Right forelimb (tissue), 1 donor: ENCODE measurements around the gene DOCK10.
A peak's percentile ranks its signal among the peaks of the same experiment; 100 is the strongest.

Experiments
- DNase-seq: peaks from one replicate; pipeline ENCODE4 v3.0.0-alpha.2; 2018

The DOCK10 gene

GRCh38 chr2:225009768-225010167 lies 32.5 kb downstream of the DOCK10 start:
- DNase-seq, result no peak

DNA sequence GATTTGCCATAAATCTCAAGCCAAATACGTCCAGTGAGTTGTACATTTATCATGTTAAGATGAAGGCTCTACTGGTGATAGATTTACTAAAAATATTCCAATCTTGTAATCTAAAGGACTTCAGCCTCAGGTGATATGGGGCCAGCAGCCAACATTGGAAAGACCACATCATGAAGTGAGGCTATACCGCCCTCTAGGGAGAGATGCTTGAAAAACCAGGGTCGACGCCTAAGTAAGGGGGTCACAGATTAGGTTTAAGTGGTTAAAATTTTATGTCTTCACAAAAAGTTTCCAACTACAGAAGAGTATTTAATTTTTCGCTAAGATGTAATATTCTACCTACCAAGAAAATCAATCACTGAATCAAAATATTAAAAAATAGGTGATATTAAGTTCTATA lies 33.3 kb downstream of the DOCK10 start:
- no peak for DNase-seq

GRCh38 chr2:225008179-225008856 lies 34.0 kb downstream of the DOCK10 start:
- no peak for DNase-seq

DNA sequence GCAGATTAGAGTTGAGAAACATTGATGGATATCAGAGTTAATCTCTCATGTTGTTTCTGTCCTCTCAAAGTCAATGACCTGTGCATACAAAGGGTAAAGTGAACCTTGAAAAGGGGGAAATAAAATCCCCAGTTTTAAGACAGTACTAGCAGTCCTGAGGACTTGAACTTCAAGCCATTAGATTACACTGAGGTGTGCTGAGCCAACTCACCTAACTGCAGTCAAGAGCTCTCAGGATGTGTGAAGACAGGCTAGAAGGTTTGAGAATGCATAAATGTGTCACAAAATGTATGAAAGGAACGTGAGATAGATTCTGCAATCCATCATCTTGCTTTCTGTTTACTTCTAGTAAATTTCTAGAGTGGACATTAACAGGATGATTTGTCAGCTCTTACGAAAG lies 35.5 kb downstream of the DOCK10 start:
- DNase-seq, result no peak

- DNase-seq, result no peak
Observed at GRCh38 chr2:225004597-225004996, 37.7 kb downstream of the DOCK10 start.

DNA sequence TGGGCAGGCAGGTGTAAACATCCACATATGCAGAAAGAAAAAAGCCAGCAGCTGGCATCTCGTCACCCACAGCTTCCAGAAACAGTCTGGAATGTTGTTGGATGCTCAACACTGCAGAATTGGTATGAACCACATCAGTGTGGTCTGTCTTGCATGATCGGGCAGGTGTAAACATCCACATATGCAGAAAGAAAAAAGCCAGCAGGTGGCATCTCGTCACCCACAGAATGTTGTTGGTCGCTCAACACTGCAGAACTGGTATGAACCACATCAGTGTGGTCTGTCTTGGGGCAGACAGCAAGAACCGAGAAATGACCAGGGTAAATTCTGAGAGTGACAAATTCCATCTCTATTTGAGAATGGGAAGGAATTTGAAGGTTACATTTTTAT lies 39.6 kb downstream of the DOCK10 start:
- no peak for DNase-seq

DNA sequence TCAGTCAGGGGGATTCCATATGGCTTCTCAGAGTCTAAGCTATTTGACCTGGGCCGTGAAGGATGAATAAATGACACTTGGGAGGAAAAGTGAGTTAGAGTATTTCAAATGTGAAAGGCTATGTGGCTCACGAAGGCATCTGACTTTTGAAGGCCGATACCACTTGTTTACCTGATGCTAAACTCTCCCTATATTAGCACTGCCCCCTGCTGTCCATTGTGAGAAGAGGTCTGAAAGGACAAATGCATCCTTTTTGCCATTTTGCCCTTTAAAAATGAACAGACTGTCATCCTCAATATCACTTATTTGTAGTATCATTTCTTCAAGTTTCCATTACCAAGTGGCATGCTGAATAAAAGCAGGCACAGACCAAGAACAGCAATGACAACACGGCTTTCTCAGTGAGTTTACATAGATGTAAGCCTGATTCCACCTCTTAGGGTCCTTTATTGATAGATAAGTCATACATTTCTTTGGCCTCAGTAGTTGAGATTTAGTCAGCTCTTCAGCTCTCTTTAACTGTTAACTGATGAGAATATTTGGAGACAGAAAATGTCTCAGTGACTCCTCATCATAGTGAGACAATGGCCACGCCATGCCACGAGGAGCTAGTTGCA lies 40.1 kb downstream of the DOCK10 start:
- no peak for DNase-seq

DNA sequence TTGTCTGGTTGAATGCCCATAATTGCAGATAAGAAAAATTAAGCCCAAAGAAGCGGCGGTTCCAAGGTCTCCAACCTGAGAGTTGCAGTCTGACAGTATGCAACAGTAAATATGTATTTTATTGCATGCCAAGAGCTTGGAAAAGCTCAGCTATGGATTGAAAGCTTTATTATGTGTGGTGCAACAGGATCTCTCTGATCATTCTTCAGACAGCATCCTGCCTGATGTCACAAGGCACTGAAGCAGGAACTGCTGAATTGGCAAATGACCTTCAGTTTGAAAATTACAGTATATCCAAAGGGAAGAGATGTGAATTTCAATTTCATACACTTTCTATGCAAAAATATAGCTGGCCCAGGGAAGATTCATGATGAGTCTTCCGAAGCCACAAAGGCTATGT lies 42.5 kb downstream of the DOCK10 start:
- DNase-seq, result no peak

GRCh38 chr2:224999321-224999720 lies 42.9 kb downstream of the DOCK10 start:
- DNase-seq, result no peak

DNA sequence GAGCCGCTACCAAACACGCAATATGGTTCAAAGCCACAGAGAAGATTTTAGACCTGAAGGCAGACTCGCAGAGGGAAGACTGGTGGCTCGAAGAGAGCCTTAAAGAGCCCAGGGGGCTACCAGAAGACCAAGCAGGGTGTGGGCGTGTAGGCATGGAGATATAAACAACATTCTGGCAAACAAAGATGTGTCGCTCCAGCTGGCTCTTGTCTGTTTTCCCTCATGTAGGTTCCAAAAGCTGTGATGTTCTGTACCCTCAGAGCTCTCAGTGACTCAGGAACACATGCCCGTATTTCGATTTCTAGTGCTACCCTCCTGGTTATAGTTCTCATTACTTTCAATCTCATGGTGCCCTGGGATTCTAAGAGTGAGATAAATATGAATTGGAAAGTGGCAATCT lies 44.5 kb downstream of the DOCK10 start:
- no peak for DNase-seq

DNA sequence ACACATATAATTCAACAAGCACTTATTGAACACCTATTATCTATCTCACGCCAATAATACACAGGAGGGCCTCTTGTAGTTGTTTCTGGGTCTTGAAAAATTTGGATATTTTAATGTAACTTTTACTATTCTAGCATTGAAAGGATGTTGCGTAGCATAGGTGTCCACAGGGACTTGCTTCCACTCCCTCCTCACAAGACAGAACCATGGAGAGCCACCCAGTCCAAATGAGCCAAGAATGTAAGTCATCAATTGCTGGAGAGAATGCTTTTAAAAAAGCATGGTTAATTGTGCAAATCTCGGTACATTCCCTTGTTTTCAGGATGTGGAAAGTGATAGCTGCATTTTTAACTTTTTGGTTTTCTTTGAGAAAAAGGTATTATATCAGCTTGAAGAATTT lies 46.8 kb downstream of the DOCK10 start:
- no peak for DNase-seq

GRCh38 chr2:224994242-224994823 lies 47.9 kb downstream of the DOCK10 start:
- no peak for DNase-seq

DNA sequence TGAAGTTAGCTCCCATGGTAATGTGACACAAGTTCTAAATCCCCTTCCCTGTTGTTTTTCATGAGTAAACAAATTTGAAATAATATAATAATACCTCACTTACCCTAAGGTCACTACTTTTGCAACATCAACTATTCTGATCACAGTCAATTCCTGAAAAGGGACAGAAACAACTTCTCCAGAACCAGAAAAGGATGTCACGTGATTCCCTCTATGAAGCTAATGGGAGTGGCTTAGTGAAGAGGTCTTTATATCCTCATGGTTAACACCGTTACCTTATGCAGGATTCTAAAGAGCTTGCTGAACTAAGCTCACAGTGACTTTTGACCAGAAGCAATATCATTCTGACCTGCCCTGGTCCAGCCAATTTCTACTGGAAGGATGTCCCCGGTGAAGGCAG lies 51.6 kb downstream of the DOCK10 start:
- no peak for DNase-seq

- DNase-seq, result no peak
Observed at GRCh38 chr2:224987733-224988132, 54.5 kb downstream of the DOCK10 start.

DNA sequence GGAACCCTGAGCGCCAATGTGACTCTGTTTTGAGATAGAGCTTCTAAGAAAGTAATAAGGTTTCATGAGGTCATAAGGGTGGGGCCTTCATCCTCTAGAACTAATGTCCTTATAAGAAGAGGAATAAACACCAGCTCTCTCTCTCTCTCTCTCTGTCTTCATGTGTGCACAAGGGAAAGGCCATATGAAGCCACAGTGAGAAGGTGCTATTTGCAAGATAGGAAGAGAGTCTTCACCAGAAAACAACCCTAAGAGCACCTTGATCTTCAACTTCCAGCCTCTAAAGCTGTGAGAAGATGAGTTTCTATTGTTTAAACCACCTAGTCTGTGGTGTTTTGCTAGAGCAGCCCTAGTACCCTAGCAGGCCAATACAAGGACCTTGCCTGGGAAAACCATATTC lies 55.8 kb downstream of the DOCK10 start:
- no peak for DNase-seq

DNA sequence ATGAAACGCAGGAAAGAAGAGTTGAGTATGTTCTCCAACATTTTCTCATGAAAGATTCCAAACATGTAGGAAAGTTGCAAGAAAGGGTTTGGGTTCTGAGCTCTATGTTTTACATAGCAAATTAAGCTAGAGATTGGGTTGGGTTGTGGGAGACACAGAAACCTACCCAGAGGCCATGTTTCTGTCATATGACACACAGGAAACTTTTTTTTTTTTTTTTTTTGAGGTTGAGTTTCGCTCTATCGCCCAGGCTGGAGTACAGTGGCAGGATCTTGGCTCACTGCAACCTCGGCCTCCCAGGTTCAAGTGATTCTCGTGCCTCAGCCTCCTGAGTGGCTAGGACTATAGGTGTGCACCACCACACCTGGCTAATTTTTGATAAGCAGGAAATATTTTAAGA lies 57.6 kb downstream of the DOCK10 start:
- DNase-seq, result no peak

DNA sequence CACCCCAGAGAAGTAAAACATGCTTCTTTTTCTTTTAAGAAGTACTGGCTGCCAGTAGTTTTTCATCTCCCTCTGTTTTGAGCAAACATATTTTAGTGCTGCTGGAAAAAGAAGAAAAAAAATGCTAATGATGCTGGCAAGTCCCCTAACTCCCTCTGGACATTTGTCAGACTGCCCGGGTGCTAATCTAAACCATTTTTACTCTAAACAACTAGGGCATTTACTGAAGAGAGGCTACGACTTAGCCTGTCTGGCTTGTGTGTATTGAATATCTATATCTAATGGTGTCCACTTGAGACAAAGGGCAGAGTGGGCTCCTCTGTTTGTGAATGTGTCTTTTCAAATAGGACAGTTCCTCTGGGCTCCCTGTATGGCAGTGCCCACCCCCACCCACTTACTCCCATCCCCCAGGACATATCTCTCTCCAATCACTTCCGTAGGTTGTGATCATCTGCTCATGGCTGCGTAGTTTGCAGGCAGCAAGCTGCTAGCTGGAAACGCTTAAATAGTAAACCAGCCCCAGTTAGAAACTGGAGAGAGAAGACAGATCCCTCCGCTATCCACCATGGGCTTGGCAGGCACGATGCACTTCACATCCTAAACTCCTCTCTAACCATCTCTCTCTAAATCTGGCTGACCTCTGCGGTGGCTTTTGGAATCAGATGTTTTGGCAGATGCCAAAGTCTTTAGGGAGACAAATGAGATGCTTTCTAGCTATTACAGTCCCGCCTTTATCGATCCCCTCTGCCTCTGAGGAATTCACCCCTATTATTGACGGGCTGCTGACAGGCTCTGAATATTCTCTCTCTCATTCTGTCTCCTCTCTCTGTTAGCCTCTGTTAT lies 58.3 kb downstream of the DOCK10 start:
- peak; percentile 55 for DNase-seq

DNA sequence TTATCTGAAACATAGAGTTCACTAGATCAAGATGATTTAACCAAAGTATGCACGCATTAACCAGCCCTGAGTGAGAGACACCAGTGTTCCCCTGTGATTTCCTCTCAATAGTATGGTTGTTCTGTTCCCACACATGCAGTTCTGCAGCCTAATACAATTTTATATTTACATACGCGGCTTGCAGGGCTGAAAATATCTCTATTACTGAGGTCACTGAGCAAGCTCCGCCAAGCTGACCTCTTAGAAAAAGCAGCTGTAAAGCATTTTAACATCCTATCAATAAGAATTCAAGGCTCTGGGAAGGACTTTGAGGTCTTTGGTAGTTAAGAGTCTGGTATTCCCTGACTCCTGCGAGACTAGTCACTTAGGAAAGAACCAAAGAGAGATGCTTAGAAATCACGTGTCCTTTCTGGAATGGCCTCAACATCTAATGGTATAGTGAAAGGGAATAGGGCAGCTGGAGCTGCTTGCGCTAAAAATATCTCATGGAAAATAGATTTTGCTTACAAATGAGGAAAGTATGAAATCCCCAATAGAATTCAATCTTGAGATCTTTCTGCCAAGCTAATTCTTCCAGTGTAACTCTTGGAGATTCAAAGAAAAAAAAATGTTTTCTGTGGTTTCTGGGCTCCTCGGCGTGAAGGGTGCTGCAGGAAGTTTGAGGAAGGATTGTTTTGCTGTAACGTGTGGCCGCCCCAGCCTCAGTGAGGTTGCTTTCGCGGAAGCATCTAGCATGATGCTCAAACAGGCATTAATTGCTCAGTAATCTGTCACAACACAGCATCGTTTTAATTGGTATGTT lies 59.2 kb downstream of the DOCK10 start:
- DNase-seq, result peak; percentile 69

DNA sequence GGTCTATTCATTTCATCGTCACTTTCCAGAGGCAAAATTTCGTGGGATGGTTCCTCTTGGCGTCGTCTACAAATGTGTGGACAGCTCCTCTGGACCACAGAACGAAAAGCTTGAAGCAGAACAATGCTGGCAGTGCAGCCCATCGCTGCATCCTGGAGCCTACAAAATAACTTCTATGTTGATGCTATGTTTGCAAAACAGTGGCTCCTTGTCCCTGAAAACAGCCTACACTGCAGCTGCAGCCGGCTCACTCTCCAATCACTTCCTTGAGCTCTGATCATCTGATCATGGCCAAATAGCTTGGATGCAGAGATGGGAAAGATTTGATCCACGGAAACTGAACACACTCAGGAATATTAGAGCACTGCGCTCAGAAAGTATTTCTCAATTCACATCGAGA lies 60.0 kb downstream of the DOCK10 start:
- peak; percentile 56 for DNase-seq

DNA sequence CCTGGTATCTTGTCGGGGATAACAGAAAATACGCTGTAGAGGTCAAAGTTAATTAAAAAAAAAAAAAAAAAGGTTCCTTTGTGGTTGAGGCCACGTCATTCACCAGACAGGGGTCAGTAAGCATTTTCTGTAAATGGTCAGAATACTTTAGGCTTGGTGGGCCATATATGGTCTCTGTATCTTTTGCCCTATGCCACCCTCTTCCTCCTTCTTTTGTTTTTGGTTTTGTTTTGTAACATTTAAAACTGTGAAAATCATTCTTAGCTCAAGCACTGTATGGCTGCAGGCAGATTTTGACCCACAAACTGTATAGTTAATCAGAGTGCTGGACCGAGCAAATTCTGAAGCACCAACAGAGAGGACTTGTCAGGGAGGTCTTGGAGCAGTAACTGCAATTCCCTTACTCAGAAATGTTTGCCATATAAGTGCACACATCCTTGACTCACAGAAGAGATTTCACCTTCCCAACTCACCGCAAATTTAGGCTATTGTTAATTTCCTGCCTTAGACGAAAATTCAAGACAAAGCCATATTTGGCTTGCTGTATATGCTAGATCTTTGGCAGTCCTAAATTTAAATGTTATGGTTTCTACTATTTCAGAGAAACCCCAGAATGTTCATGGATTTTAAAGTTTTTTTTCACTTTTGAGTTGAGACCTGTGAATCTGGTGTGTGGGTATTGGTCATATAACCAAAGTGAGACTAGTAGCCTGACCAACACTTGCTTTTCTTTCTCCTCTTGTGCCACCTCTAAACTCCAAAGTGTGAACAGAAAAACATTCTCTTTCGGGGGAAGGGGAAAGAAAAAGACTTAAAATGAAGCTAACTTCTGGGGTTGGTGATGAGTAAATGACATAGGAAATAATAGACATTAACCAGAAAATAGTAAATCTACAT lies 65.4 kb downstream of the DOCK10 start:
- DNase-seq, result no peak

- no peak for DNase-seq
Observed at GRCh38 chr2:224975761-224976160, 66.5 kb downstream of the DOCK10 start.
